OCI-LY7 (cell line): Measurements from ENCODE around the gene IDE.

ENCODE experiments used
- CTCF ChIP-seq: fragments of 200-600 bp; sonication (generic); conservative IDR thresholded peaks from 2 replicates; pipeline ENCODE4 v1.5.1; 2014; ENCODE audit warnings: mild to moderate bottlenecking, antibody characterized with exemption, low read length, moderate library complexity, mixed read lengths
- EZH2phosphoT487 ChIP-seq: fragments of 200-600 bp; sonication (generic); IDR thresholded peaks from 2 replicates; pipeline ENCODE4 v1.6.1; 2018; ENCODE audit warnings: low read depth, borderline replicate concordance, mild to moderate bottlenecking, mixed run types, antibody characterized with exemption, low read length, moderate library complexity, mixed read lengths

- TF ChIP-seq CTCF (peak; percentile 30), EZH2phosphoT487 (no peak)
Observed at GRCh38 chr10:92574548-92575261, 812 bp upstream of the IDE start.
